Panc1 (cell line): ENCODE results near the gene KIAA0586. TPM values are rescaled to one million over a fixed set of nuclear protein-coding genes. Genes with fewer than 3 reads are reported as not detected.

Experiments used
- ATAC-seq: fragments of 200-7000 bp; cut with Tn5 transposase; 2 replicates; pipeline ENCODE4 v1.9.1; 2020; ENCODE audit warnings: mild to moderate bottlenecking, moderate library complexity
- BruUV-seq: library from RNA; stranded (reverse); fragments of 400-500 nt; replicated peaks from 2 replicates; lab custom pipeline; 2021; lab: Mats Ljungman, UMichigan
- CTCF ChIA-PET: fragments of 300-600 bp; sonication (Branson Sonifier 250); formaldehyde crosslinking; loops from one replicate; lab custom pipeline; 2022; ENCODE audit warnings: antibody characterized with exemption; lab: Charles Lee
- POLR2A ChIA-PET: fragments of 300-600 bp; sonication (Branson Sonifier 250); formaldehyde crosslinking; loops from one replicate; lab custom pipeline; 2022; ENCODE audit warnings: antibody characterized with exemption; lab: Charles Lee
- DNase-seq: peaks from one replicate; pipeline ENCODE4 v3.0.0-alpha.2; 2010; ENCODE audit warnings: low read depth, low spot score
- H3K27ac ChIP-seq: 2 replicates; pipeline ENCODE4 v1.5.1; 2011; ENCODE audit warnings: mild to moderate bottlenecking, low read length, inconsistent platforms
- H3K27me3 ChIP-seq: fragments of 200-500 bp; sonication (Bioruptor generic); 2 replicates; pipeline ENCODE4 v1.6.0; 2014; ENCODE audit warnings: low read length, inconsistent platforms; ENCODE audit not compliant: control insufficient read depth, insufficient read depth
- H3K36me3 ChIP-seq: fragments of 200-500 bp; sonication (Bioruptor generic); 2 replicates; pipeline ENCODE4 v1.5.1; 2014; ENCODE audit warnings: inconsistent platforms, mild to moderate bottlenecking, low read length, moderate library complexity; ENCODE audit not compliant: control insufficient read depth, insufficient read depth
- H3K4me1 ChIP-seq: 2 replicates; pipeline ENCODE4 v1.5.1; 2011; ENCODE audit warnings: inconsistent platforms, mild to moderate bottlenecking, low read length, moderate library complexity; ENCODE audit not compliant: control insufficient read depth, insufficient read depth
- H3K4me3 ChIP-seq, 2 experiments: 2 replicates each; pipeline ENCODE4 v1.5.1; 2011 to 2012; ENCODE audit warnings: low read depth in 2 of 2, low read length in 2 of 2, mild to moderate bottlenecking in 2 of 2, inconsistent platforms in 1 of 2, moderate library complexity in 1 of 2
- H3K9me3 ChIP-seq: fragments of 200-500 bp; sonication (Bioruptor generic); 2 replicates; pipeline ENCODE4 v1.5.1; 2014; ENCODE audit warnings: low read depth, mild to moderate bottlenecking, inconsistent platforms, low read length, moderate library complexity; ENCODE audit not compliant: control insufficient read depth, insufficient read depth
- CTCF ChIP-seq: fragments of 450-650 bp; IDR thresholded peaks from 2 replicates; pipeline ENCODE4 v1.5.1; 2017; ENCODE audit warnings: mild to moderate bottlenecking
- POLR2AphosphoS5 ChIP-seq: IDR thresholded peaks from 2 replicates; pipeline ENCODE4 v1.6.1; 2012; ENCODE audit warnings: mild to moderate bottlenecking, low read depth, low read length, moderate library complexity
- REST ChIP-seq, 2 experiments: IDR thresholded peaks; 2 replicates each; pipeline ENCODE4 v1.6.1; 2011 to 2012; ENCODE audit warnings: low read depth in 2 of 2, control low read depth in 1 of 2, low read length in 1 of 2, mild to moderate bottlenecking in 1 of 2, moderate library complexity in 1 of 2; ENCODE audit not compliant: insufficient read depth in 1 of 2
- SIN3A ChIP-seq: IDR thresholded peaks from 2 replicates; pipeline ENCODE4 v1.6.1; 2012; ENCODE audit warnings: low read depth, mild to moderate bottlenecking, low read length, moderate library complexity, borderline replicate concordance; ENCODE audit not compliant: insufficient read depth
- TCF7L2 ChIP-seq: IDR thresholded peaks from 2 replicates; pipeline ENCODE4 v1.6.1; 2011; ENCODE audit warnings: mild to moderate bottlenecking, low read depth, low read length, inconsistent platforms
- in situ Hi-C: cut with HindIII; loops from 2 replicates; pipeline ENCODE4 v1.10.0; 2016; ENCODE audit warnings: low sequenced_read_pairs, low pct_unique_long_range_greater_than_20kb
- intact Hi-C: fragments of 100-400 bp; cut with micrococcal nuclease; formaldehyde crosslinking; loops from one replicate; pipeline ENCODE4 v1.10.0; 2022; ENCODE audit not compliant: unreplicated experiment
- total RNA-seq: library from RNA; stranded (reverse); gene quantifications from one replicate; pipeline ENCODE4 v1.2.1, GENCODE V29; 2021; ENCODE audit not compliant: unreplicated experiment

KIAA0586 gene
- total RNA-seq, 1 experiment from 2014 or later = 14.7 TPM

GRCh38 chr14:58464652-58465051 is 37.1 kb downstream of the KIAA0586 start:
- H3K27me3 ChIP-seq = no peaks in the 10 kb centered on the region
- H3K36me3 ChIP-seq = peaks cover 4% of the 10 kb centered on the region
- peaks cover 3% of the 10 kb centered on the region for H3K4me1 ChIP-seq
- ATAC-seq (no peak), DNase-seq (no peak)
- in situ Hi-C loops (no loop called here), intact Hi-C loops (no loop called here)
- POLR2A ChIA-PET = no interaction called here
- no peak overlapping the region for H3K27ac ChIP-seq
- no TSS peak for BruUV-seq
- H3K9me3 ChIP-seq = no peaks in the 10 kb centered on the region
- no peak overlapping the region for H3K4me3 ChIP-seq
- CTCF ChIA-PET = no interaction called here
- TF ChIP-seq SIN3A (no peak), CTCF (no peak), TCF7L2 (no peak), POLR2AphosphoS5 (no peak), REST (IDR thresholded peaks at IDR 0.05; ENCODE audit: insufficient read depth in 1 of 2, low read depth in 2 of 2, low read length in 1 of 2) (no peak)

DNA sequence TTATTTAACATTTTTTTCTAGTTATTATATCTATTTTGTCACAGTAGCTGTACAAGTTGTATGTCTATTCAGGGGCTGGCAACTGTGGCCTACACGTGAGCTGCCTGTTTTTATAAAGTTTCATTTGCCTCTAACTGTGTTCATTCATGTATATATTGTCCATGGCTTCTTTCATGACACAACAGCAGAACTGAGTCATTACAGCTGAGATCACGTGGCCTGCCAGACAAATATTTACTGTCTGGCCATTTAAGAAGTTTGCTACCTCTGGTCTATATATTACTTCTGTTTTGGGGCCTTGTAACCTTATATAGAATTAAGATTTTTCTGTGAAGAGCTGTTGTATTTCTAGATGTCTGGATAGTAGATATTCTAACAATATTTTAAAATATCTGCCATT is 37.9 kb downstream of the KIAA0586 start:
- BruUV-seq = no TSS peak
- Histone ChIP-seq H3K27ac (no peak overlapping the region), H3K4me3 (no peak overlapping the region), H3K36me3 (peaks cover 4% of the 10 kb centered on the region), H3K27me3 (no peaks in the 10 kb centered on the region), H3K9me3 (no peaks in the 10 kb centered on the region), H3K4me1 (peaks cover 3% of the 10 kb centered on the region)
- CTCF ChIA-PET = no interaction called here
- ATAC-seq = no peak
- no peak for DNase-seq
- POLR2A ChIA-PET = interaction anchor here (0.7 kb wide), 1 partner anchor 40 kb away, joined by 4 read pairs; no protein-coding TSS in a partner anchor
- TF ChIP-seq SIN3A = no peak
- TF ChIP-seq CTCF = no peak
- no peak for TF ChIP-seq REST (IDR thresholded peaks at IDR 0.05; ENCODE audit: insufficient read depth in 1 of 2, low read depth in 2 of 2, low read length in 1 of 2)
- TF ChIP-seq TCF7L2 = no peak
- TF ChIP-seq POLR2AphosphoS5 = no peak
- in situ Hi-C loops = no loop called here
- intact Hi-C loops = no loop called here
